ENCODE results near the gene CD9. TPM values are rescaled to one million over a fixed set of nuclear protein-coding genes. Genes with fewer than 3 reads are reported as not detected.

Gene CD9
- total and polyA plus RNA-seq, 2 of the 8 experiments (the other 6 are each of a cell fraction or from before 2014, with no cell fraction given): 168 to 319 TPM

GRCh38 chr12:6281081-6281809 lies 81.0 kb downstream of the CD9 start:
- no peak overlapping the region; the same call in 1 of the 2 replicates for H4K8ac ChIP-seq (ENCODE audit: extremely low read depth, insufficient read depth, low read length)
- POLR2A ChIA-PET (ENCODE audit: partially characterized antibody): no interaction called here
- 97% methylated on average over 13 of the region's 13 CpGs; no CpG with 5 or more reads in 1 of the 2 experiments for WGBS, 2 experiments (ENCODE audit: extremely low coverage in 1 of 2, insufficient coverage in 1 of 2, insufficient read length in 1 of 2, insufficient replicate concordance in 2 of 2, low coverage in 1 of 2, low lambda C conversion rate in 2 of 2, missing lambda C conversion rate in 1 of 2)
- H3K14ac ChIP-seq (ENCODE audit: insufficient read length): no peak overlapping the region
- H3K9me3 ChIP-seq (ENCODE audit: insufficient read depth in 2 of 2, low read depth in 1 of 2, low read length in 1 of 2): no peaks in the 10 kb centered on the region
- peaks cover 2% of the 10 kb centered on the region for H3K23me2 ChIP-seq (ENCODE audit: low read depth, low read length)
- no peak overlapping the region for H3K27ac ChIP-seq (ENCODE audit: low read depth, low read length)
- no peak overlapping the region for H3K9ac ChIP-seq (replicated peaks in 1 of 4; ENCODE audit: extremely low read depth in 1 of 4, low read depth in 3 of 4, low read length in 3 of 4)
- no peak overlapping the region for H2BK15ac ChIP-seq (ENCODE audit: low read length)
- no peak overlapping the region for H2AFZ ChIP-seq (ENCODE audit: low read length)
- H2BK20ac ChIP-seq (ENCODE audit: low read length): no peak overlapping the region
- DNase-seq (ENCODE audit: low read depth in 1 of 2, low spot score in 2 of 2) (no peak), FAIRE-seq (no peak)
- no peaks in the 10 kb centered on the region for H3K36me3 ChIP-seq (ENCODE audit: control insufficient read depth in 2 of 4, insufficient read depth in 4 of 4, low read length in 3 of 4)
- H3K4me3 ChIP-seq (ENCODE audit: extremely low read depth in 1 of 4, insufficient read depth in 2 of 4, low read depth in 3 of 4, low read length in 4 of 4): no peak overlapping the region
- H3K23ac ChIP-seq (ENCODE audit: insufficient read length): no peak overlapping the region
- no peak overlapping the region for H4K5ac ChIP-seq (ENCODE audit: insufficient read length, low read depth, low read length)
- no peaks in the 10 kb centered on the region for H3K79me2 ChIP-seq (ENCODE audit: control insufficient read depth in 1 of 2, insufficient read depth in 2 of 2, low read length in 2 of 2)
- no peak overlapping the region for H3K4ac ChIP-seq (replicated peaks; ENCODE audit: insufficient read length, low read depth, low read length)
- H3K18ac ChIP-seq (ENCODE audit: extremely low read depth, low read length): no peak overlapping the region
- H3K27me3 ChIP-seq (replicated peaks in 1 of 4; ENCODE audit: control insufficient read depth in 3 of 4, extremely low read depth in 1 of 4, insufficient read depth in 3 of 4, low read length in 3 of 4): peaks cover 0 to 2% (median 0%) of the 10 kb centered on the region in 4 experiments; a peak in 2 of 7 replicates
- H2BK5ac ChIP-seq (ENCODE audit: low read depth, low read length): 0 out of 2 replicates have a peak overlapping the region, but pooled peaks have one; percentile 49
- H3K4me2 ChIP-seq (ENCODE audit: insufficient read depth in 1 of 2, low read depth in 2 of 2, low read length in 2 of 2): no peak overlapping the region
- H4K20me1 ChIP-seq (replicated peaks in 1 of 2; ENCODE audit: control insufficient read depth in 1 of 2, insufficient read depth in 2 of 2, low read length in 2 of 2): no peaks in the 10 kb centered on the region
- H4K91ac ChIP-seq (replicated peaks; ENCODE audit: insufficient read length, low read length): peak overlapping the region; percentile 64
- CTCF ChIA-PET (ENCODE audit: partially characterized antibody): interaction anchor here (0.6 to 8.1 kb wide), 7 partner anchors 83 to 292 kb away, joined by 3 to 182 read pairs (median 3); partner anchors contain the start of gene CD9
- H2BK120ac ChIP-seq (replicated peaks; ENCODE audit: low read depth, low read length): no peak overlapping the region
- H2AK5ac ChIP-seq (ENCODE audit: low read depth, low read length): no peak overlapping the region
- H2BK12ac ChIP-seq (ENCODE audit: low read depth, low read length): peak overlapping the region; percentile 72; the same call in 1 of the 2 replicates
- peaks cover 7 to 19% (median 10%) of the 10 kb centered on the region in 4 experiments for H3K4me1 ChIP-seq (replicated peaks in 1 of 4; ENCODE audit: control insufficient read depth in 3 of 4, insufficient read depth in 4 of 4, low read length in 3 of 4)
- H3K79me1 ChIP-seq (ENCODE audit: low read depth, low read length): no peaks in the 10 kb centered on the region
- H3K56ac ChIP-seq (replicated peaks; ENCODE audit: insufficient read length, low read depth, low read length): no peak overlapping the region
- no peak for TF ChIP-seq SP4 (IDR thresholded peaks at IDR 0.05; ENCODE audit: low read length)
- TF ChIP-seq FOSL1 (IDR thresholded peaks at IDR 0.05; ENCODE audit: insufficient read depth, low read depth, low read length): no peak
- TF ChIP-seq POLR2A (IDR thresholded peaks at IDR 0.05; ENCODE audit: control extremely low read depth in 1 of 2, low read depth in 2 of 2, low read length in 2 of 2): no peak
- TF ChIP-seq SP2 (IDR thresholded peaks at IDR 0.05; ENCODE audit: low read length): no peak
- TF ChIP-seq TBP (IDR thresholded peaks at IDR 0.05; ENCODE audit: low read depth, low read length): no peak
- TF ChIP-seq POU5F1 (IDR thresholded peaks at IDR 0.05; ENCODE audit: low read depth, low read length): no peak
- no peak for TF ChIP-seq RAD21 (IDR thresholded peaks at IDR 0.05 in 1 of 2, conservative IDR thresholded peaks at IDR 0.05 in 1 of 2; ENCODE audit: low read depth in 2 of 2, low read length in 2 of 2)
- TF ChIP-seq BACH1 (IDR thresholded peaks at IDR 0.05; ENCODE audit: low read length): no peak
- TF ChIP-seq JUN (IDR thresholded peaks at IDR 0.05; ENCODE audit: low read depth, low read length): no peak
- no peak for TF ChIP-seq ZNF274 (IDR thresholded peaks at IDR 0.05; ENCODE audit: borderline replicate concordance, extremely low read depth, low read length)
- no peak for TF ChIP-seq KDM1A (IDR thresholded peaks at IDR 0.05; ENCODE audit: borderline replicate concordance, low read length)
- TF ChIP-seq CEBPB (IDR thresholded peaks at IDR 0.05; ENCODE audit: low read depth, low read length): no peak

Measured in H1 (cell line).